ENCODE measurements around the gene PDE6G. TPM values are rescaled to one million over a fixed set of nuclear protein-coding genes. Genes with fewer than 3 reads are reported as not detected.

PDE6G gene
- total and polyA plus RNA-seq, 8 donors = 0.24 to 6.3 (median 4.6) TPM

DNA sequence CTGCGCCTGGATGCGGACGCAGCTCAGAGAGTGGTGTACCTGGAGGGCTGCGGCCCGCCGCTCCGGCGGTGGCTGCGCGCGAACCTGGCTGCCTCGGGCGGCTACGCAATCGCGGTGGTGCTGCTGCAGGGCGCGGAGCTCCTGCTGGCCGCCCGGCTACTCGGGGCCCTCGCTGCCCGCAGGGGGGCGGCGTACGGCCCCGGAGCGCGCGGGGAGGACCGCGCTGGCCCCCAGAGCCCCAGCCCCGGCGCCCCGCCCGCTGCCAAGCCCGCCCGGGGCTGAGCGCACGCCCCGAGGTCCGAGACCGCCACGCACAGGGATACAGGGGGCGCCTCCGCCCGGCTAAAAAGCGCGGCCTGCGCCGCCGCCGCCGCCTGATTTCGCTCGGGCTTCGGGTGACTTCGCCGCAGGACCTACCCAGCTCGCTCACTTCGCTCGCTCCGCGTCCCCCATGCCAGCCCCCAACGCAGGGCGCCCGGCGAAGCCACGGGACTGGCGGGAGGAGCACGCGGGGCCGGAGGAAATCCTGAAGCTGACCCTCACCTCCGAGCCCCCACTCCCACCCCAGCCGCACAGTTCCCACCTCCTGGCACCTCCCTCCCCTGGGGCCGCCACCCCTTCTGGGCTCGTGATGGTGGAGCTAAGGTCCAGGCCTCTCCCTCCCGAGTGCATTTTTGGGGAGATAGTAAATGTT, 8.2 kb downstream of the PDE6G start:
- H3K27ac ChIP-seq = no peak overlapping the region
- ATAC-seq (no peak), DNase-seq (peak in 1 of 4 donors; percentile 76)
- no peak overlapping the region for H3K4me3 ChIP-seq
- H3K4me1 ChIP-seq = peaks cover 0 to 3% of the 10 kb centered on the region in 2 donors
- no peaks in the 10 kb centered on the region for H3K36me3 ChIP-seq
- intact Hi-C loops (cut with DNase I) = no loop called here
- H3K27me3 ChIP-seq = peaks cover 37 to 58% of the 10 kb centered on the region in 2 donors
- no peak for TF ChIP-seq CTCF (IDR thresholded peaks at IDR 0.05)
- no peaks in the 10 kb centered on the region for H3K9me3 ChIP-seq

DNA sequence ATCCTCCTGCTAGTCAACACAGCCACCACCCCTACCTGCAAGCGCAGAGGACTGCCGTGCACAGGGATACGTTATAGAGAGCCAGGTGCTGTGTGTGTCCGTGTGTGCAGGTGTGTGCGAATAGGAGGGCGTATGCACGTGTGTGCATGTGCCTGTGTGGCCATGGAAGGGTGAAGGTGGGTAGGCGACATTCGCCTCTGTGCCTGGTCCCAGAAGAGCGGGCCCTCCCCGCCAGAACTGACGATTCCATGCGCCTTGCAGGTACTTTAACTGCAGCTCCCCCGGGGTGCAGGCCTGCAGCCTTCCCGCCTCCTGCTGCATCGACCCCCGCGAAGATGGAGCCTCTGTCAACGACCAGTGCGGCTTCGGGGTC, 8.7 kb downstream of the PDE6G start:
- TF ChIP-seq CTCF (IDR thresholded peaks at IDR 0.05) = no peak
- DNase-seq (peak in 1 of 4 donors; percentile 65), ATAC-seq (no peak)
- Histone ChIP-seq H3K4me1 (peaks cover 0 to under 1% of the 10 kb centered on the region in 2 donors), H3K27me3 (peaks cover 37 to 56% of the 10 kb centered on the region in 2 donors), H3K4me3 (no peak overlapping the region), H3K9me3 (no peaks in the 10 kb centered on the region), H3K27ac (no peak overlapping the region), H3K36me3 (no peaks in the 10 kb centered on the region)
- intact Hi-C loops (cut with DNase I) = no loop called here

- intact Hi-C loops (cut with DNase I) = no loop called here
- no peaks in the 10 kb centered on the region for H3K4me1 ChIP-seq
- no peaks in the 10 kb centered on the region for H3K9me3 ChIP-seq
- H3K4me3 ChIP-seq = no peak overlapping the region
- no peak for TF ChIP-seq CTCF (IDR thresholded peaks at IDR 0.05)
- peaks cover 37 to 56% of the 10 kb centered on the region in 2 donors for H3K27me3 ChIP-seq
- no peak overlapping the region for H3K27ac ChIP-seq
- ATAC-seq (no peak), DNase-seq (peak in 1 of 4 donors; percentile 34)
- no peaks in the 10 kb centered on the region for H3K36me3 ChIP-seq
Measured at GRCh38 chr17:81646869-81647600, 9.3 kb downstream of the PDE6G start.

DNA sequence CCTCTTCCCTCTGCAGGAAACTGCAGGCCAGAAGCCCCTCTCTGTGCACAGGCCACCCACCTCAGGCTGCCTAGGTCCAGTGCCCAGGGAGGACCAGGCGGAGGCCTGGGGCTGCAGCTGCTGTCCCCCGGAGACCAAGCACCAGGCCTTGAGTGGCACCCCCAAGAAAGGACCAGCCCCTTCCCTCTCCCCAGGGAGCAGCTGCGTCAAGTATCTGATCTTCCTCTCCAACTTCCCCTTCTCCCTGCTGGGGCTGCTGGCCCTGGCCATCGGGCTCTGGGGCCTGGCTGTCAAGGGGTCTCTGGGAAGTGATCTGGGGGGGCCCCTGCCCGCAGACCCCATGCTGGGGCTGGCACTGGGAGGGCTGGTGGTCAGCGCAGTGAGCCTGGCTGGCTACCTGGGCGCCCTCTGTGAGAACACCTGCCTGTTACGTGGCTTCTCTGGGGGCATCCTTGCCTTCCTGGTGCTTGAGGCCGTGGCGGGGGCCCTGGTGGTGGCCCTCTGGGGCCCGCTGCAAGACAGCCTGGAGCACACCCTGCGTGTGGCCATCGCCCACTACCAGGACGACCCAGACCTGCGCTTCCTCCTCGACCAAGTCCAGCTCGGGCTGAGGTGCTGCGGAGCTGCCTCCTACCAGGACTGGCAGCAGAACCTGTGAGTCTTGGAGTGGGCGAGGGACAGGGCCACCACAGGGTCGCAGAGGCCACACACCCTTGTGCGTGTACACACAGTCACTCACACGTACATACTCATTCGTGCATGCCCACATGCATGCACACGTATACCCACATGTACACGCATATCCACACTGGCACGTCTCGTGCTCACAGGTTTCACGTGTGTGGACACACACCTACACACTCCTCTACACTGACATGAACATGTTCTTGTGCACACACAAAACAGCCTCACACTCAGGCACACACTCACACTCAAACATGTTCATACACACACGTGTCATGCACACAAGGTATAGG, 11.1 kb downstream of the PDE6G start:
- Histone ChIP-seq H3K4me1 (no peaks in the 10 kb centered on the region), H3K4me3 (no peak overlapping the region), H3K27ac (no peak overlapping the region), H3K36me3 (no peaks in the 10 kb centered on the region), H3K9me3 (no peaks in the 10 kb centered on the region), H3K27me3 (peaks cover 37 to 38% of the 10 kb centered on the region in 2 donors)
- intact Hi-C loops (cut with DNase I) = no loop called here
- TF ChIP-seq CTCF (IDR thresholded peaks at IDR 0.05) = no peak
- ATAC-seq (no peak), DNase-seq (peak in 1 of 4 donors; percentile 67)
